ENCODE measurements around the gene NT5C. TPM values are rescaled to one million over a fixed set of nuclear protein-coding genes. Genes with fewer than 3 reads are reported as not detected.

Gene NT5C
- total RNA-seq, 1 experiment from 2014 or later = 92.2 TPM

DNA sequence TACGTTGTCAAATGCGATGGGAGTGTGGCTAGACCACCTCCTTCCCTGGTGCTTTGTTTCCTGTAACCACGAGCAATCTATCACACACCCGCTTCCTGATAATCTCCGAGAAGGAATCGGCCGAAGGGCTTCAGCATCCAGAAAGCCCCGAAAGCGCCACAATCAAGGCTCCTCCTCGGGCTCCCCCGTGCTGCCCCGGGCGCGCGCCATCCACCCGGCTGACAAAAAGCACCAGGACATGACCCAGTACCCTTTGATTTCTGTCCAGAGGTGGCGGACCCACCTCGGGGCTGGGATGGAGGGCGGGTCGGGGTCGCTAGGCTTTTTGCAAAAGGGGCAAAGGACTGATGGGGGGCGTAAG is 22.5 kb downstream of the NT5C start:
- Histone ChIP-seq H3K27me3 (no peaks in the 10 kb centered on the region), H3K36me3 (peaks cover 2% of the 10 kb centered on the region; the same call in 1 of the 2 replicates), H3K9me3 (no peaks in the 10 kb centered on the region), H3K4me3 (peak overlapping the region; percentile 86)
- DNase-seq = no peak

DNA sequence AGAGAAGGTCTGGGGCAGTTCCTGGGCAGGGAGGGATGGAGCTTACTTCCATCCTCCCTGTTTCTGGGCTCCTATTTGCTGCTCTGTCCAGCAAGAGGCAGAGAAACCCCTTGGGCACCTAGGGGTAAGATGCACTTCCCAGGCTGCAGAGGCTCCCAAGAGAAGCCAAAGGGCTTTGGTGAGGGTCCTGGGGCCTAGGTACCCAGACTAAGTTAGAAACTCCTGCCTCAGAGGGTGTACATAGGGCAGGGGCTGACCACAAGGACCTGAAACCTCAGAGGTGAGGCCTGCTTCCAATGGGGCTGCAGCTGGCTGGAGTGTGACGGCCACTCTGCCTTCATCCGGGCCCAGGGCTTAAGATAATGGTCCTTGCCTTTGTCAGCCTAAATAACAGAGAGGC is 23.3 kb downstream of the NT5C start:
- no peaks in the 10 kb centered on the region for H3K27me3 ChIP-seq
- H3K4me3 ChIP-seq = no peak overlapping the region

DNA sequence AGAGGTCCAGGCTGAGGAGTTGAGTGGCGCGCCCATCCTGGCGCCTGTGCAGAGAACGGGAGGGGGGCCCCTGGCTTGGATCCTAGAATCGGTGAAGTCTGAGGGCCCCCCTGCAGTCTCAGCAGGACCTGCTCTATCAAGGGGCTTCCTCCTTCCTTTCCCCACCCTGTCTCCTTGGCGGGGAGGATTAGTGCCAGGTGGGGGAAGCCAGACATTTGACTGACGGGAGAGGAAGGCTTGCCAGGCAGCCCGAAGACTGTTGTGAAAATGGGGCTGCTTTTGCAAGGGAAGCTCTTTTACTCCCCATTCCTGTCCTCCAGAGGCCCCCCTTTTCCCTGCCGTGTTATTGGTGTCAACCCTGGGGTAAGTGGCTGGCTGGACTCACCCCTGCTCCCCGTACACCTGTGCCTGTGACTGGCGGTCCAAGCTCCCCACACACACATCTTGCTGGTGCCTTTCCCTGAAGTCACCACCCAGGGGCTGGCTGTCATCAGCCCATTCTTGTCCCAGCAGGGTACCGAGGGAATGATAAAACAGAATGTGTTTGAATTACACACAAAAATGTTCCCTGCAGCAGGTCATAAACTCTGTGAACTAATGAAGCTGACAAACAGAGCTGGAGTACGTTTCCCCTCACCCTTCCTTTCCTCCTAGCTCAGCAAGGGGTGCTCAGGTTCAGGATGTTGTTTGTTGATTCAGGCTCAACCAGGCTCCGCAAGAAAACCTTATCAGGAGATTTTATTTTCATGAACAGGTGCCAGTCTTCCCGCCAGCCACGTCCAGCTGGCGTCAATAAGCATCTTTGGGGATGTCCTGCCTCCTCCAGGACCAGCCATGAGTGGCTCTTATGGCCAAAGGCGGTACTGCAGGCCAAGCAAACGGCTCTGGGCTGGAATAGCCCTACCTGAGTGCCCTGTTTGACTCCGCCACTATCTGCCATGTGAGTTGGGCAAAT is 26.1 kb downstream of the NT5C start:
- H3K4me3 ChIP-seq = no peak overlapping the region
- H3K36me3 ChIP-seq = no peaks in the 10 kb centered on the region
- no peaks in the 10 kb centered on the region for H3K27me3 ChIP-seq
- DNase-seq = peak; percentile 51
- H3K9me3 ChIP-seq = no peaks in the 10 kb centered on the region

More for the DNA sequence above, 23.3 kb downstream of the NT5C start:
- H3K9me3 ChIP-seq = no peaks in the 10 kb centered on the region
- no peaks in the 10 kb centered on the region for H3K36me3 ChIP-seq
- no peak for DNase-seq

DNA sequence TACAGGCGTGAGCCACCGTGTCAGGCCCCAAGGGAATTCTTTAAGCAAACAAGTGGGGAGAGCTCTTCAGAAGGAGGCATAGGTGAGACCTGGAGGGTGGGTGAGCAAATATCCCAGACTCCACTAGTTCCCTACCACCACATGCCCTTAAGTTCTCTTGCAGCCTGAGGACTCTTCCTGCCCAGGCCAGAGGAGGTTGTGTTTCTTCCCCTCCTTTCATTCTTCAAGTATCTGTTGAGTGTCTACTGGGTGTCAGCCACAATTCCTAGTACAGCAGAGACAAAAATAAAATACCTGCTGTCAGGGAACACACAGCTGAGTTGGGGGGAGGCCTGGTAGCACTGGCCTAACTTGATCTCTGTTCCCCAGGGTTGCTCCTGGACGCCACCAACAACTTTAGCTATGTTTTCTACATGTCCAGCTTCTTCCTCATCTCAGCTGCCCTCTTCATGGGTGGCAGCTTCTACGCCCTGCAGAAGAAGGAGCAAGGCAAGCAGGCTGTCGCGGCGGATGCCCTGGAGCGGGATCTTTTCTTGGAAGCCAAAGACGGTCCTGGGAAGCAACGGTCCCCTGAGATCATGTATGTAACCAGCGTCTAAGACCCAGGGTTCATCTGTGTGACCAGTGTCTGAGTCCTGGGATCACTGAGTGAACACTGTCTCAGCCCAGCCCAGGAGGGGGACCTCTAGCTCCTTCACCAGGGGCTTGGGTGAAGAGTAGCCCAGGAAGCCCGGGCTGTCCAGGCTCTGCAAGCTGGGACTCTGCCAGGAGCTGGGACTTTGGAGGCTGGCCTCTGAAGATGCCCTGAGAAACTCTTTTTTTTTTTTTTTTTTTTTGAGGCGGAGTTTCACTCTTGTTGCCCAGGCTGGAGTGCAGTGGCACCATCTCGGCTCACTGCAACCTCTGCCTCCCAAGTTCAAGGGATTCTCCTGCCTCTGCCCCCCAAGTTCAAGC is 27.7 kb downstream of the NT5C start:
- H3K36me3 ChIP-seq = no peaks in the 10 kb centered on the region

GRCh38 chr17:75102385-75102821 is 29.1 kb downstream of the NT5C start:
- DNase-seq = no peak
- no peak overlapping the region for H3K4me3 ChIP-seq
- no peaks in the 10 kb centered on the region for H3K36me3 ChIP-seq
- no peaks in the 10 kb centered on the region for H3K27me3 ChIP-seq
- H3K9me3 ChIP-seq = no peaks in the 10 kb centered on the region

More for the DNA sequence above, 27.7 kb downstream of the NT5C start:
- Histone ChIP-seq H3K9me3 (no peaks in the 10 kb centered on the region), H3K4me3 (no peak overlapping the region), H3K27me3 (no peaks in the 10 kb centered on the region)
- no peak for DNase-seq

- no peaks in the 10 kb centered on the region for H3K27me3 ChIP-seq
- no peak overlapping the region for H3K4me3 ChIP-seq
- H3K36me3 ChIP-seq = no peaks in the 10 kb centered on the region
- no peaks in the 10 kb centered on the region for H3K9me3 ChIP-seq
- no peak for DNase-seq
Observed at GRCh38 chr17:75099881-75100595, 31.5 kb downstream of the NT5C start.

GRCh38 chr17:75098861-75099260 is 32.7 kb downstream of the NT5C start:
- DNase-seq = no peak

GRCh38 chr17:75097865-75098264 is 33.7 kb downstream of the NT5C start:
- no peak overlapping the region for H3K4me3 ChIP-seq
- H3K9me3 ChIP-seq = no peaks in the 10 kb centered on the region
- DNase-seq = no peak
- no peaks in the 10 kb centered on the region for H3K36me3 ChIP-seq
- no peaks in the 10 kb centered on the region for H3K27me3 ChIP-seq

More at GRCh38 chr17:75098861-75099260, 32.7 kb downstream of the NT5C start:
- Histone ChIP-seq H3K36me3 (no peaks in the 10 kb centered on the region), H3K27me3 (no peaks in the 10 kb centered on the region), H3K9me3 (no peaks in the 10 kb centered on the region), H3K4me3 (no peak overlapping the region)

- no peak overlapping the region for H3K4me3 ChIP-seq
- H3K36me3 ChIP-seq = no peaks in the 10 kb centered on the region
- no peaks in the 10 kb centered on the region for H3K9me3 ChIP-seq
- no peaks in the 10 kb centered on the region for H3K27me3 ChIP-seq
- peak; percentile 66 for DNase-seq
Observed at GRCh38 chr17:75096082-75096625, 35.4 kb downstream of the NT5C start.

- no peak for DNase-seq
- Histone ChIP-seq H3K4me3 (no peak overlapping the region), H3K36me3 (no peaks in the 10 kb centered on the region), H3K9me3 (no peaks in the 10 kb centered on the region), H3K27me3 (no peaks in the 10 kb centered on the region)
Observed at GRCh38 chr17:75094871-75095399, 36.6 kb downstream of the NT5C start.

DNA sequence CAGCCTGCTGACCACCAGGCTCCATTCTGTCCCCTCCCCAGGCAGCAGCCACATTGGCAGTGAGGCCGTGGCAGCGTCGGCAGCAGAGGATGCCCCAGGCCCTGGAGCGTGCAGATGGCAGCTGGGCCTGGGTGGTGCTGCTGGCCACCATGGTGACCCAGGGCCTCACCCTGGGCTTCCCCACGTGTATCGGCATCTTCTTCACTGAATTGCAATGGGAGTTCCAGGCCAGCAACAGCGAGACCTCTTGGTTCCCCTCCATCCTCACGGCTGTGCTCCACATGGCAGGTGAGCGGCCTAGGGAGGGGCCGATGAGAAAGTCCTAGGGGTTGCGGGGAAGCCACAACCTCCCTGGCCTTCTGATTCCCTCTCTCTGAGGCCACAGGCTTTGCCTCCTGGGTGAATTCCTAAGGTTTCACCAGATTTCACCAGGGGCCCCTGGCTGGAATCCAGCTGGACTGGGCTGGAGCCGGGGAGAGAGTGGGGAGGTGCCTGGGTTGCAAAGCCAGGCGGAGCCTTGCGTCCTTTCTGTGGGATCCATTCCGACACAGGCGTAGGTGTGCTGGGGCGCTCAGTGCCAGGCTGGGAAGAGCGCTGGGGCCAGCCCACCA is 37.9 kb downstream of the NT5C start:
- no peaks in the 10 kb centered on the region for H3K9me3 ChIP-seq
- no peaks in the 10 kb centered on the region for H3K27me3 ChIP-seq
- no peaks in the 10 kb centered on the region for H3K36me3 ChIP-seq
- no peak for DNase-seq
- no peak overlapping the region for H3K4me3 ChIP-seq

- H3K27me3 ChIP-seq = no peaks in the 10 kb centered on the region
- no peaks in the 10 kb centered on the region for H3K9me3 ChIP-seq
- no peak for DNase-seq
- H3K36me3 ChIP-seq = no peaks in the 10 kb centered on the region
- no peak overlapping the region for H3K4me3 ChIP-seq
Observed at GRCh38 chr17:75091855-75092327, 39.7 kb downstream of the NT5C start.

DNA sequence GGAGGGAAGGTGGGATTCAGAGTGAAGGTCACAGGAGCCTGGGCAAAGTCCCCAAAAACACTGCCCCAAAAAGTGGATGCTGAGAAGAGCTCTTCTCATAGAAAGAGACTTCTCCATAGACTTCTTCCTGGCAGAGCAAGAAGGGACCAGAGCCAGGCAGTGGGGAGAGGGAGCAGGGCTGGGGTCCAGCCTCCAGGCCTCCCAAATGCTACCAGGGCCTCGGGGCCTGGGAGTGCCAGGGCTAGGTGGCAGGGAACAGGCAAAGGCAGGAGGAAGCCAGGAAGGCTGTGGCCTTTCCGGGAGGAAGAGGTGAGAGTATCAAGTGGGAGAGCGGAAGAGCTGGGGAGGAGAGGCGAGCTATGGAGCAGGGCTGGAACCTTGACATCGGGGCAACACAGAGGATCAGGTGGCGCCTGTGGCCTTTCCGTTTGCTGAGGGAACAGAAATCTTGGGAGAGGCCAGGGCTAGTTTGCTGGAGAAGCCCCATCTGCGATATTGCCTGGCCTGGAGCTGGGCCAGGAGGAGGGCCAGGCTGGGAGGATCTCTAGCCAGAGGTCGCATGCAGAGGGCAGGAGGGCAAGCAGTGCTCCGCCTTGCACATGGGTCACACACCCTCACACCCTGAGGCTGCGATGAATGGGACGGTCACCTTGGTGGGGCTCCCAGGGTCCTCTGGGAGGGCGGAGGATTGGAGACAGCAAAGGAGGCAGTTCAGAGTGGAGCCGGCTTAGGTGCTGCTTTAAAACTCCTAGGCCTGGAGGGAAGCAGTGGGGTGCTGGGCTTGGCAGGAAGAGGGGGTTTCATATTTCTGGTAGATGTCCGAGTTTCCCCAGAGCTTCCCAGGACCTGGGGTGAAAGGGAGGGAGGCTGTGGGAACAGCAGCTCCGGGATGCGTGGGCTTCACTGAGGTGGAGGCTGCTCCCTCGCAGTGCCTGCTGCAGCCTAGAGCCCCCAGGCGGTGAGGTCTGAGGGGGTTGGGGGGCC is 40.4 kb downstream of the NT5C start:
- Histone ChIP-seq H3K36me3 (no peaks in the 10 kb centered on the region), H3K27me3 (no peaks in the 10 kb centered on the region), H3K4me3 (no peak overlapping the region), H3K9me3 (no peaks in the 10 kb centered on the region)
- DNase-seq = no peak

DNA sequence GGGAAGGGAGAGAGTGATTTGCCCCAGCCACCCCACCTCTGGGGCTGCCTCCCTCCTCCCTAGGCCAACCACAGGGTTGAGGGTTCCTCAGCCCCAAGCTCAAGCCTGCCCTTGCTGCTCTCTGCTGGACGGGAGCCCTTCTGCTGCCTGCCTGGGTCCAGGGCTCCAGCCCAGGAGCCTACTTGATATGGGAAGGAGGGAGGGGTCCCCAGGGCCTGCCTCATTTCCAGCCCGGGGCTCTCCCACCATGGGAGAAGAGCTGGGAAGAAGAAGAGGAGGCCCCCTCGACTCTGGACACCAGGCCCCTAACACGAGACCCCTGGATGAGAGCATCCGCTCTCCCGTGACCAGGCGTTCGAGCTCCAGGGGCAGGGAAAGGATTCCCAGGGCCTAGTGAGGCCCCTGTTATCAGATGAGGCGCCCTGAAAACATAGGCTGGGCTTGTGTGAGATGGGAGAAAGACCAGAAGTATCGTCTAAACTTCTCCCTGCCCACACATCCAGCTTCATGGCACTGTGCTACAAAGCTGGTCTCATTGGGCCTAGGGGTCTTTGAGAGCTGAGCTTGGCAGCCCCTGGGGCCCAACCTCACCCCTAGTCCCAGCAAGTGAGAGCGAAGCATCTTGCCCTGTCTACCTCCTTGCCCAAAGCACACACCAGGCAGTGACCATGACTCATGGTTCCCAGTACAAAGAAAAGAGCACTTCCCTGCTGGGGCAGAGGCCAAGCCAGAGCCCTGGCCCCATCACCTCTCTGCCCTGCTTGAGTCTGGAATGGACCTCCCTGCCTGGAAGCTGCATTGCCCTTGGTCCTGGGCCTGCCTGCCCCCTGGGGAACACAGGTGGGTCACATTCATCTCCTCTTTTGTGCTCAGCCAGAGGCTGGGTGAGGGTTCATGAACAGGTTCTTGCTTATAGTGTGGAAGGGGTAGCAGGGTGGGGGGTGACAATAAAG is 42.8 kb downstream of the NT5C start:
- Histone ChIP-seq H3K27me3 (no peaks in the 10 kb centered on the region), H3K36me3 (no peaks in the 10 kb centered on the region), H3K4me3 (peak overlapping the region; percentile 46), H3K9me3 (no peaks in the 10 kb centered on the region)
- DNase-seq = peak; percentile 76
